WERI-Rb-1 (cell line): ENCODE results near the gene SLC25A13.

ENCODE experiments used
- DNase-seq: peaks from one replicate; pipeline ENCODE4 v3.0.0-alpha.2; 2020
- H3K27ac ChIP-seq: fragments of 250-450 bp; sonication (Bioruptor Pico); 2 replicates; pipeline ENCODE4 v1.5.1; 2020; ENCODE audit warnings: mild to moderate bottlenecking, moderate library complexity
- H3K27me3 ChIP-seq: fragments of 250-450 bp; sonication (Bioruptor Pico); 2 replicates; pipeline ENCODE4 v1.5.1; 2021; ENCODE audit warnings: mild to moderate bottlenecking, low read depth, moderate library complexity; ENCODE audit not compliant: insufficient read depth, severe bottlenecking
- H3K36me3 ChIP-seq: fragments of 250-450 bp; sonication (Bioruptor Pico); 2 replicates; pipeline ENCODE4 v1.5.1; 2020; ENCODE audit warnings: mild to moderate bottlenecking, moderate library complexity
- H3K4me3 ChIP-seq: 2 replicates; pipeline ENCODE4 v1.5.1; 2011; ENCODE audit warnings: low read depth, mild to moderate bottlenecking, control low read depth, low read length
- H3K9me3 ChIP-seq: fragments of 250-450 bp; sonication (Bioruptor Pico); 2 replicates; pipeline ENCODE4 v1.5.1; 2021; ENCODE audit warnings: mild to moderate bottlenecking, moderate library complexity; ENCODE audit not compliant: severe bottlenecking
- TF ChIP-seq, protein P1 (sequence below): IDR thresholded peaks from 2 replicates; pipeline ENCODE4 v1.5.1; 2011; ENCODE audit warnings: low read depth, mild to moderate bottlenecking, control low read depth, inconsistent platforms, low read length

SLC25A13 gene

DNA sequence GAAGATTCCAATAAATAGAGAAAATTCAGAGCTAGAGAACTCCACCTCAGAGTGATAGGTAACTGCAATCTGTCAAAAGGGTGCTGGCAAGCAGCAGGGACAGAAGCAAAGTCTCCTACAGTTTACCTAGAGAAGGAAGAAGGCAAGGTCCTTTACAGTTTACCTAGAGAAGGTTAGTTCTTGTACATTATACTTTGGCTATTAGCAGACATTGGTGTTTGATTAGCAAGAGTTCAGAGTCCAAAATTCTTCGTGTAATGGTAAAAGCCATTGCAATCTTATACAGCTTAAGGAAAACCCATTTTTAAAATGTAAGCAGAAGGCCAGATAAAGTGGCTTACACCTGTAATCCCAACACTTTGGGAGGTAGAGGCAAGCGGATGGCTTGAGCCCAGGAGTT lies 45.9 kb downstream of the SLC25A13 start:
- no peak for DNase-seq
- Histone ChIP-seq H3K27ac (no peak overlapping the region), H3K27me3 (no peaks in the 10 kb centered on the region), H3K36me3 (peaks cover 10% of the 10 kb centered on the region), H3K4me3 (no peak overlapping the region), H3K9me3 (no peaks in the 10 kb centered on the region)
- TF ChIP-seq, protein P1, sequence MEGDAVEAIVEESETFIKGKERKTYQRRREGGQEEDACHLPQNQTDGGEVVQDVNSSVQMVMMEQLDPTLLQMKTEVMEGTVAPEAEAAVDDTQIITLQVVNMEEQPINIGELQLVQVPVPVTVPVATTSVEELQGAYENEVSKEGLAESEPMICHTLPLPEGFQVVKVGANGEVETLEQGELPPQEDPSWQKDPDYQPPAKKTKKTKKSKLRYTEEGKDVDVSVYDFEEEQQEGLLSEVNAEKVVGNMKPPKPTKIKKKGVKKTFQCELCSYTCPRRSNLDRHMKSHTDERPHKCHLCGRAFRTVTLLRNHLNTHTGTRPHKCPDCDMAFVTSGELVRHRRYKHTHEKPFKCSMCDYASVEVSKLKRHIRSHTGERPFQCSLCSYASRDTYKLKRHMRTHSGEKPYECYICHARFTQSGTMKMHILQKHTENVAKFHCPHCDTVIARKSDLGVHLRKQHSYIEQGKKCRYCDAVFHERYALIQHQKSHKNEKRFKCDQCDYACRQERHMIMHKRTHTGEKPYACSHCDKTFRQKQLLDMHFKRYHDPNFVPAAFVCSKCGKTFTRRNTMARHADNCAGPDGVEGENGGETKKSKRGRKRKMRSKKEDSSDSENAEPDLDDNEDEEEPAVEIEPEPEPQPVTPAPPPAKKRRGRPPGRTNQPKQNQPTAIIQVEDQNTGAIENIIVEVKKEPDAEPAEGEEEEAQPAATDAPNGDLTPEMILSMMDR = no peak

GRCh38 chr7:96273716-96274115 lies 48.2 kb downstream of the SLC25A13 start:
- Histone ChIP-seq H3K36me3 (peaks cover 16% of the 10 kb centered on the region), H3K27ac (no peak overlapping the region), H3K9me3 (no peaks in the 10 kb centered on the region), H3K4me3 (no peak overlapping the region), H3K27me3 (no peaks in the 10 kb centered on the region)
- TF ChIP-seq, protein P1 = no peak
- DNase-seq = no peak

GRCh38 chr7:96269246-96269994 lies 52.5 kb downstream of the SLC25A13 start:
- Histone ChIP-seq H3K27ac (no peak overlapping the region), H3K4me3 (no peak overlapping the region), H3K9me3 (no peaks in the 10 kb centered on the region), H3K36me3 (peaks cover 12% of the 10 kb centered on the region), H3K27me3 (no peaks in the 10 kb centered on the region)
- TF ChIP-seq, protein P1 = no peak
- DNase-seq = no peak

DNA sequence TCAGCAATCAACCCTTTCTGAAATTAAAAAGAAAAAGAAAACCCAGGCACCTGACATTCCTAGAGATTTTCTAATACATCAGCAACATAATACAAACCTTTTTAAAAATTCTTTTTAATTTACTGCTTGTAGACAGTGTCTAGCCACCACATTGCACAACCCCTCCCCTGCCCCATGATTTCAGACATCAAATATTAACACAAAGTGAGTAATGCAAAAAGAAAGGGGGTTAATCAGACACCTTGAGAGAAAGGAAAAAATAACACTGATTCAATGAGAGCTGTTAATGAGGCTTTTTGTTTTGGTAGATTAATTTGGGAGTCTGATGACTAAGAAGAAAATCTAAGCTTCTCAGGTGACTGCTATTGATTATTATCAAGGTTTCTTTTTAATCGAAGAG lies 55.3 kb downstream of the SLC25A13 start:
- H3K4me3 ChIP-seq = no peak overlapping the region
- TF ChIP-seq, protein P1 = no peak
- H3K27ac ChIP-seq = no peak overlapping the region
- no peak for DNase-seq
- no peaks in the 10 kb centered on the region for H3K27me3 ChIP-seq
- peaks cover 9% of the 10 kb centered on the region for H3K36me3 ChIP-seq
- no peaks in the 10 kb centered on the region for H3K9me3 ChIP-seq

DNA sequence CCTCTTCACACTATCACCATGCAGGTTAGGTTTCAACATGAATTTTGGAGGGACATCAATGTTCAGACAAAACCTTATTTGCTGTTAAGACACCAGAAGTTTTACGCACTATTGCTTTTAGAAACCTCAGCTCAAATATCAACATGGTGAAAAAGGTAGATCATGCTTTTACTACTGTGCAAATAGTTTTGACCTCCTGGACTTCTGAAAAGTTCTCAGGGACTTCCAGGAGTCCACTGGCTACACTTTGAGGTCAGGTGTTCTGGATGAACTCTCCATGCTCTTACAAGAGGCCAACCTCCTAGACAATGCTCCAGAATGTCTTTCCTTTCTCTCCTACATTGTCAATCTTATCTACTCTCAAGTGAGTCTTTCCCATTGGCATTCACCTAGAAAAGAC lies 55.9 kb downstream of the SLC25A13 start:
- Histone ChIP-seq H3K27ac (no peak overlapping the region), H3K4me3 (no peak overlapping the region), H3K36me3 (peaks cover 9% of the 10 kb centered on the region), H3K9me3 (no peaks in the 10 kb centered on the region), H3K27me3 (no peaks in the 10 kb centered on the region)
- TF ChIP-seq, protein P1 = no peak
- no peak for DNase-seq

GRCh38 chr7:96253964-96254363 lies 67.9 kb downstream of the SLC25A13 start:
- Histone ChIP-seq H3K4me3 (no peak overlapping the region), H3K27me3 (no peaks in the 10 kb centered on the region), H3K36me3 (no peaks in the 10 kb centered on the region), H3K9me3 (no peaks in the 10 kb centered on the region), H3K27ac (no peak overlapping the region)
- TF ChIP-seq, protein P1 = no peak
- DNase-seq = no peak
